PFSK-1 (cell line): ENCODE results near the gene CNTFR.

Experiments
- FOXP2 ChIP-seq: optimal IDR thresholded peaks from 2 replicates; pipeline ENCODE3; 2011; ENCODE audit warnings: borderline replicate concordance, control low read depth, inconsistent platforms; ENCODE audit not compliant: insufficient read depth; ENCODE audit errors: extremely low read length, extremely low read depth
- POLR2AphosphoS5 ChIP-seq: IDR thresholded peaks from 2 replicates; pipeline ENCODE4 v1.6.1; 2012; ENCODE audit warnings: low read depth, mild to moderate bottlenecking, control low read depth, low read length, moderate library complexity
- REST ChIP-seq, 2 experiments: IDR thresholded peaks; 2 replicates each; pipeline versions ENCODE4 v1.6.1 to v1.8.0; 2011 to 2012; ENCODE audit warnings: low read depth in 2 of 2, low read length in 2 of 2, control low read depth in 1 of 2, inconsistent platforms in 1 of 2, mild to moderate bottlenecking in 1 of 2, moderate library complexity in 1 of 2; ENCODE audit not compliant: insufficient read depth in 1 of 2
- SIN3A ChIP-seq: IDR thresholded peaks from 2 replicates; pipeline ENCODE4 v1.6.1; 2012; ENCODE audit warnings: mild to moderate bottlenecking, low read length, moderate library complexity, borderline replicate concordance; ENCODE audit not compliant: insufficient read depth
- TAF1 ChIP-seq: IDR thresholded peaks from 2 replicates; pipeline ENCODE4 v1.6.1; 2012; ENCODE audit warnings: low read length, control low read depth, borderline replicate concordance; ENCODE audit not compliant: insufficient read depth

CNTFR gene

GRCh38 chr9:34540827-34541226, 48.7 kb downstream of the CNTFR start:
- no peak for TF ChIP-seq SIN3A
- TF ChIP-seq TAF1 = no peak

- TF ChIP-seq POLR2AphosphoS5 = no peak
- TF ChIP-seq SIN3A = no peak
Observed at GRCh38 chr9:34536685-34537084, 52.8 kb downstream of the CNTFR start.

GRCh38 chr9:34526026-34526425, 63.5 kb downstream of the CNTFR start:
- TF ChIP-seq SIN3A (no peak), TAF1 (no peak), FOXP2 (no peak)

- no peak for TF ChIP-seq FOXP2
- TF ChIP-seq REST (IDR thresholded peaks at IDR 0.05; ENCODE audit: insufficient read depth in 1 of 2, low read depth in 2 of 2, low read length in 2 of 2) = no peak
- no peak for TF ChIP-seq TAF1
- no peak for TF ChIP-seq POLR2AphosphoS5
- no peak for TF ChIP-seq SIN3A
Observed at GRCh38 chr9:34524349-34524748, 65.2 kb downstream of the CNTFR start.

- no peak for TF ChIP-seq FOXP2
- TF ChIP-seq SIN3A = no peak
- no peak for TF ChIP-seq TAF1
- TF ChIP-seq REST (IDR thresholded peaks at IDR 0.05; ENCODE audit: insufficient read depth in 1 of 2, low read depth in 2 of 2, low read length in 2 of 2) = no peak
- no peak for TF ChIP-seq POLR2AphosphoS5
Observed at GRCh38 chr9:34522971-34523797, 66.3 kb downstream of the CNTFR start, which contains the start of gene ENHO. Gene ENHO (minus strand): TSS chr9:34522990. CDS start chr9:34521695, 1,295 bp downstream.

GRCh38 chr9:34522091-34522887, 67.2 kb downstream of the CNTFR start:
- TF ChIP-seq FOXP2 (no peak), POLR2AphosphoS5 (no peak), SIN3A (no peak), TAF1 (no peak), REST (IDR thresholded peaks at IDR 0.05; ENCODE audit: insufficient read depth in 1 of 2, low read depth in 2 of 2, low read length in 2 of 2) (no peak)
